Measurements from ENCODE around the gene NPTN.
A peak's percentile ranks its signal among the peaks of the same experiment; 100 is the strongest.
"Not testable (repeated sequence)": the region's sequence is repeated elsewhere in the genome, so short reads cannot be mapped to it uniquely, and the experiment has no call there.

Gene NPTN

DNA sequence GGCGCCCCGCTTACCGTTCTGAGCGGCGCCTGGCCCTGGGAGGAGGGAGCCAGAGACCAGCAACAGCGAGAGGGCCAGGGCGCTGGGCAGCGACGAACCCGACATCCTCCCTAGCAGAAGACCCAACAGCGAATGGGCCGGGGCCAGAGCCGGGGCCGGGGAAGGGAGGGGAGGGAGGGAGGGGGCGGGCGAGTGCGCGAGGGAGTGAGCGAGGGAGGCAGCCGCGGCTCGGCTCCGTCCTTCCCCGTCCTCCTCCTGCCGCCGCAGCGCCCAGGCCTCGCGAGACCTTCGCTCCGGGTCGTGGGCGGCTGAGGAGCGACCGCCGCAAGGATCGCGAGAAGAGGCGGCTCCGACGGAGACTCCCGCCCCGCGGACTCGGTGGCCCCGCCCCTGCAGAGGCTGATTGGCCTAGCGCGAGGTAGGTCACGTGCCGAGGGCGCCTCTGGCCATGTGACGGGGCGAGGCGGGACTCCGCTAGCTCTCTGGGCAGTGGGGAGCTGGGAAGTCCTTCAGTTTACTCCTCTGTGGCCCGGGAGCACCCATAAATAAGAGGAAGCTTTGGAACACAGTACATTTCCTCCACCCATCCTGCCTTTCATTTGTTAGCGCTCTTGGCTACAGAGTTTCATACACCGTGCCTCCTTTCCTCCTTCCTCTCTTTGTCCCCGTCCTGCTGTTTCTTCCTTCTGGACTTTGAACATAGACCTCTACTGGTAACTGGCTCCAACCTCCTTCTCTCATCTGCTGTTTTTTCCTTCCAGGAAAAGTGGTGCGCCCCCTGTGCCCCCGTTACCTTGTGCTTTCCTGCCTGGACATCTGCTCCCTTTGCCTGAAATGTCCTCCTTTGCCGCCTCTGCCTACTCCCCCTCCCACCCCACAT lies at the start of gene NPTN:
Gene NPTN (minus strand): TSS at position 279 of the 880 bp plus-strand sequence. CDS start 174 bp downstream, at position 105.
- DNase-seq (ENCODE audit: low read depth): peak; percentile 78

DNA sequence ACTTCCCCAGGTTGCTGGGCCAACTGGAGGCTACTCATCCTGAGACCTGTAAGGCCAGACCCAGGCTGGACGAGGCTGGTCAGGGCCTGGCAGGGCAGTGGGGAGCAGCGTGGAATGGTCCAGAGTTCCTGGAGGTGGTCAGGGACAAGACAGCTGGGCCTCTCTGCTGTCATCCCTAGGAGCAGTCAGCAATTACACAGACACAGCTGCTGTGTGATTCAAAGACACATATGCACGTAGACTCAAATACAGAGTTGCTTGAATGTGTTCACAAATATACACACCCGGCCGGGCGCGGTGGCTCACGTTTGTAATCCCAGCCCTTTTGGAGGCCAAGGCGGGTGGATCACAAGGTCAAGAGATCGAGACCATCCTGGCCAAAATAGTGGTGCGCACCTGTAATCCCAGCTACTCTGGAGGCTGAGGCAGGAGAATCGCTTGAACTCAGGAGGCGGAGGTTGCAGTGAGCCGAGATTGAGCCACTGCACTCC lies 49.5 kb upstream of the NPTN start:
- DNase-seq (ENCODE audit: low read depth): no peak

DNA sequence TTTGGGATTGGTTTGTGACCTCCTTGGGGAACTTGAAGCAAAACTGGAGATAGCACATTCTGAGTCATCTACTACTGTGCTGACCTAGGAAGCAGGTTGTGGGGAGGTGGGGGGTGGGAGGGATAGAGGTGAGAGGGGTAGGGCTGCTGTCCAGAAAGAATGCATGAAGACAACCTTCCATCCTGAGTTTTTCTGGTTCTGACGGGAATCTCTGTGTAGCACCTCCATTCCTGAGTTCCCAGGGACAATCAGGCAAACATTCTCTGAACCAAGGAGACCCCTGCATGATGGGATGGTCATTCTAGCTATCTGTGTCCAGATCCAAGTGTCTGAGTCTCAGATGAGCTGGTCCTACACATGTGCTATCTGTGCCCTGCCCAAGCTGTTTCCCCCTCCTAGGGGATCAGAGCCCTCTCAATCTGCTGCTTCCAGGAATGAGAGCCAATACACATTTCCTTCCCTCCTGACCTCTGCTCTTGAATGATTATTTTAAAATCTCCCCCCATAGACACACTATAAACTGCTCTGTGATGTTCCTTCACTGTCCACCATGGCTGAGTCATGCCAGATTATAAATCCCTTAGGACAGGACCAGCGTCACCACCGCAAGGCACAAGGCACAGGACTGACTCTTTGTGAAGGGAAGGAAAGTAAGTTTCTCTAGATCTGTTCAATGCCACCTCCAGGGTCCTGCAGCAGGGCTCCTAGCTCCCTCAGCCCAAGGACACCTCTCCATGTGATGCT lies 48.8 kb upstream of the NPTN start:
- DNase-seq (ENCODE audit: low read depth): no peak

DNA sequence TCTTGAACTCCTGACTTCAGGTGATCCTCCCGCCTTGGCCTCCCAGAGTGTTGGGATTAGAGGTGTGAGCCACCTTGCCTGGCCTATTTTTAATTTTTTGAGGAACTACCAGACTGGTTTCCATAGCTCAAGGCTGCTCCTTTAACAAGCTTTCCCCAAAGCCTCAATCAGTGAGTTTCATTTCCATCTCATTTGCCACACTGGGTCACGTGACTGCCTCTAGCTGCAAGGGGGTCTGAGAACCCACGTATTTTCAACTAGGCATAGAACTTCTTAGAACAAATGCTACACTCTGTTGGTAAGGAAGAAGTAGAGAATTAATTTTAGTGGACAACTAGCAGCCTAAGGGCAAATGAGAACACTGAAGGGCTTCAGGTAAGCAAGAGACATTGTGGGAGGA lies 47.9 kb upstream of the NPTN start:
- no peak for DNase-seq (ENCODE audit: low read depth)

DNA sequence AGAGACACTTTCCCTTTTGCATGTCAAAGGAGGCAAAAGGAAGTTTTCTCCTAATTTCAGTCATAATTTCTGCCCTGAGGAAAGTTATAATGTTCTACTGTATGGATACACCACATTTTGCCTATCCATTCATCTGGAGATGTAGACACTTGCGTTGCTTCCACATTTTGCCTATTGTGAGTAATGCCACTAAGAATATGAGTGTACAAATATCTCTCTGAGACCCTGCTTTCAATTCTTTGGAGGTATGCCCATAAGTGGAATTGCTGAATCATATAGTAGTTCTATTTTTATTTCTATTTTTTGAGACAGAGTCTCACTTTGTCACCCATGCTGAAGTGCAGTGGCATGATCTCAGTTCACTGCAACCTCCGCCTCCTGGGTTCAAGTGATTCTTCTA lies 47.4 kb upstream of the NPTN start:
- no peak for DNase-seq (ENCODE audit: low read depth)

DNA sequence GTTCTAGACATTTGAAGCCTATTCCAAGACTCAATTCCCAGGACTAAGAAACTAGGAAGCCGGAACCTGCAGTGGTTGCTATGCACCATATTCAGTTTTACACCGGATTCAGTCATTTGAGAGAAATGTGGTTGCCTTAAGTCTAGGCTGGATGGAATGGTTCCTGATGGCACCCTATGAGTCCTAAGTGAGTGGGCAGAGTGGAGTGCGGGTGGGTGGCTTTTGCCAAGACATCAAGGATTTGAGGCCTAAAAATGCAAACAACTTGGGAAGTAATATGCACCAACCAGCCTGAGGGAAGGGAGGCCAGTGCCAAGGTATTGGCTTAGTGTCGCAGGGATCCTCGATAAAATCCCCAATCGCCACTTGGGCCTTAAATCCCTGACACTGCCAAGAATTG lies 46.8 kb upstream of the NPTN start:
- DNase-seq (ENCODE audit: low read depth): no peak

DNA sequence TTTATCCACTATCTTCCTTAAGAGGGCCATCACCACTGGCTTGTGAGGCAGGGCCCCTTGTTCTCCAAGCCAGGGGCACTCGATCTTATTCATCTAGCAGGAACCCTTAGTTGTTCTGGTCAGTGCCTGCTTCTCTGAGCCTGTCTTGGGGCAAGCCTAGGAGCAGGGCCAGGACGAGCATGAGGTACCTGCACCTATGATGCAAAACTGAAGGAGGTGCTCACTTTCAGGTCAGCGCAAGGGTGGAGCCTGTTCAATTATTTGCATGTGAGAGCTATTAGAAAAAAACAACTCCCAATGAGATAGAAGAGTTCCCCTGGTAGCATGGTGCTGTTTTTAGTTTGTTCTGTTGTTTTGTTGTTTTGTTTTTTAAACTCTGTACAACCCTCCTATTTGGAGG lies 46.0 kb upstream of the NPTN start:
- no peak for DNase-seq (ENCODE audit: low read depth)

DNA sequence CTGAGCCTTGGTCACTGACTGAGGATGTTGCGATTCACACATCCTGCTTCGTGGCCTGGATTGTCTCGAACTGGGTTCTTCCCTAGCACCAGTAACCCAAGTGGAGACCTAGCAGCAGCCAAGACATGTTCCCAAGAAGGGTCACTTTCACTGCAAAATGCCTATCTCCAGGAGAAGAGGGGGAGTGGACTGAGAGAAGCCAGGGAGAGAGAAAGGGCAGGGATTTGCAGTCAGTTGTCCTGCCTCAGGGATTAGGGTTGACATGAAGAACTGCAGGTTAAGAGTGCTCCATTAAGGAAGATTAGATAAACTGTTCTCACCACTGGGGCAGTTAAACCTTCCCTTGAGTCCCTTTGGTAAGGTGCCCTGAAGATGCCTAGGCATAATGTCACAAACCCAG lies 45.3 kb upstream of the NPTN start:
- no peak for DNase-seq (ENCODE audit: low read depth)

DNA sequence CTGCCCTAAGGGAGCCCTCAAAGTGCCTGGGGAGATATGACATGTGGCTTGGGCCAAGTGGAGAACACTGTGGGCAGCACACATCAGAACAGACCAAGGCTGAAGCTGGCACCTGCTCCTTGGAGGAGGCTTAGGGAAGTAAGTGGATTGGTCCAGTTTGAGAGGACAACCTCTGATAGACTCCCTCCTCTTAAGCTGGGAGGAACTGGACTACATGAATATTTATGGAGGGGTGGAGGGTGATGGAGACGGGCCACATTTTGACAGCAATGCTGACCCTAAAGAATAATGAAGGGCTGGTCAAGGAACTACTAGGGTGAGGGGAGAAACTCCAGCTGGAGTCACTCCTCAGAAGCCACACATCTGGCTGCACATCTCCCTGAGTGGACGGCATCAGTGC lies 44.5 kb upstream of the NPTN start:
- DNase-seq (ENCODE audit: low read depth): no peak

DNA sequence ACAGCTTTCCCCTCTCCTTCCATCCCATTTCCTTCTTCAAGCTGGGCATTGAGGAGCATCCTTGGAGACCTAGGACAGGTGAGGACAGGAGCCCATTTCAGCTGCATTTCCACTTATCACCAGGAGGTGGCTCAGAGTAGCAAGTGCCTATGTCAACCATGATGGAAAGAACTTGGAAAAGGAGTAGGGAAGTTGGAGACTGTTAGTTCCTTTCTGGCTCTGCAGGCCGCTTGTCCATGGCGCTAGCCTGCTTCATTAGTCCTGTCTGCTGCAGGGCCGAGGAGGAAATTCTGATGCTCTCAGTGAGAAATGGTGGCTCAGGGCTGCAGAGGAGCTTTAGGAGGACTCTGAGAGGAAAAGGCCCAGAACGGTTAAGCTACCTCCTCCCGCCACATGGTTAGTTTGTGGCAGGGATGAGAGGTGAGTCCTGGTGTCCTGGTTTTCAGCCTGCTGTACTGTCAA lies 44.0 kb upstream of the NPTN start:
- DNase-seq (ENCODE audit: low read depth): no peak

DNA sequence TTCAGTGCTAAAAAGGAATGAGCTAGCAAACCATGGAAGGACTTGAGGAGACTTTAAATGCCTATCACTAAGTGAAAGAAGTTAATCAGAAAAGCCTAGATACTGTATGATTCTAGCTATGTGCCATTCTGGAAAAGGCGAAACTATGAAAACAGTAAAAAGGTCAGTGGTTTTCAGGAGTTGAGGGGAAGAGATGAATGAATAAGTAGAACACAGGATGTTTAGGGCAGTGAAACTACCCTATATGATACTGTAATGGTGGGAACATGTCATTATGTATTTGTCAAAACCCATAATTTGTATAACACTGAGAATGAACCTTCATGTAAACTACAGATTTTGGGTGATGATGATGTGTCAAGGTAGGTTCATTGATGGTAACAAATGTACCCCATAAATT lies 41.4 kb upstream of the NPTN start:
- no peak for DNase-seq (ENCODE audit: low read depth)

DNA sequence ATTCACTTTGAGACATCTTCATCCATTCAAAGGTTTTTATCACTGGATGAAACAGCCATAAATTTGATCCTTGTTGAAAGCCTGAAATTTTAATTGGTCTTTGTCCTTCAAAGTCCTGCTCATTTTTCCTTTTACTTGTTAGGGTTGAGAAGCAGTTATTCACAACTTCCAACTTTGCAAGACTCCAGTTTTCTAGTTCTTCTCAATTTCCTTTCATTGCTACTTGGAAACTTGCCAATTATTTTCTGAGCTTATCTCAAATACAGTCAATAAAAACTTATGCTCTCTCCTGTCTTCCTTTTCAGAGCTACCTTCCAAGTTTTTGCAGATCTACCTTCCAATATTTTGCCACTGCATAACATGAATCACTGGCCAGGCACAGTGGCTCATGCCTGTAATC lies 27.3 kb upstream of the NPTN start:
- DNase-seq (ENCODE audit: low read depth): no peak

DNA sequence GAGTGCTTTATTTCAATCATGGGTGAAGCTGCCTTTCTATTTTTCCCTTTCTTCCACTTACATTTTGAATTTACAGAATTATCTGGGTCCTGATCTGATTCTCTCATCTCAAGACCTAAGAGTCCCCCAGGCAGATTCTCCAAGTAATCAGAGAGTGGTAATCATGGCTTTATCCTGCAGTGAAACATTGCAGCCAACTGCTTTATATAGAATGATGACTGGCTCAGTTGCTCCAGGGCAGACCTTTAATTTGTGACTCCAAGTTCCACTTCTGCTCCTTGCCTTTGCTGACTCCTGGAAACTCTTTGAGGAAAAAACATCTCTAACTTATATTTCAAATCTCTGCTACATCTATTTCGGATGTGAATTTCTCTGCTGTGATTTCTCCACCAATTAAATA lies 25.5 kb upstream of the NPTN start:
- DNase-seq (ENCODE audit: low read depth): no peak

DNA sequence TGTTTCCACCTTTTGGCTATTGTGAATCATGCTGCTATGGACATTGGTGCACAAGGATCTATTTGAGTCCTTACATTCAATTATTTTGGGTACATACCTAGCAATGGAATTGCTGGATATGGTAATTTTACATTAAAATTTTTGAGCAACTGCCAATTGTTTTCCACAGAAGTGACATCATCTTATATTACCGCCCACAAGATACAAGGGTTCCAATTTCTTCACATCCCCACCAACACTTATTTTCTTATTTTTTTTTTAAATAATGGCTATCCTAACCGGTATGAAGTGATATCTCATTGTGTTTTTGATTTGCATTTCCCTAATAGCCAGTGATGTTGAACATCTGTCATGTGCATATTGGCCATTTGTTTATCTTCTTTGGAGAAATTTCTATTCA lies 22.5 kb upstream of the NPTN start:
- no peak for DNase-seq (ENCODE audit: low read depth)

DNA sequence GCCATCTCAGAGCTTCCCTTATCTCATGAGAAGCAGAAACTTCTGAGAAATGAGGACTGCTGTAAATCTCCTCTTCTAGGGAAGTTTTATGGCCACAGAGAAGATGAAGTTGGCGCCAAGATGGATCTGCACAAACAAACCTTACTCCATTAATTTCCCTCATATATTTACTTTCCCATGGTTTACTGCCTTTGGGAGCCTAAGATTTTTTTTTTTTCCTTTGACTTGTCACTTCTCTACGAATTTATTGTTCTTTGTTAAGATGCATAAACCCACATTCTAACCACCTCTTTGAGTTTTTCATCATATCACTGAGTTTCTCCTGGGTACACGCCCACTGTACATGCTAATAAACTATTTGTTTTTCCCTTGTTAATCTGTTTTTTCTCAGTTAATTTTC lies 21.5 kb upstream of the NPTN start:
- DNase-seq (ENCODE audit: low read depth): no peak

DNA sequence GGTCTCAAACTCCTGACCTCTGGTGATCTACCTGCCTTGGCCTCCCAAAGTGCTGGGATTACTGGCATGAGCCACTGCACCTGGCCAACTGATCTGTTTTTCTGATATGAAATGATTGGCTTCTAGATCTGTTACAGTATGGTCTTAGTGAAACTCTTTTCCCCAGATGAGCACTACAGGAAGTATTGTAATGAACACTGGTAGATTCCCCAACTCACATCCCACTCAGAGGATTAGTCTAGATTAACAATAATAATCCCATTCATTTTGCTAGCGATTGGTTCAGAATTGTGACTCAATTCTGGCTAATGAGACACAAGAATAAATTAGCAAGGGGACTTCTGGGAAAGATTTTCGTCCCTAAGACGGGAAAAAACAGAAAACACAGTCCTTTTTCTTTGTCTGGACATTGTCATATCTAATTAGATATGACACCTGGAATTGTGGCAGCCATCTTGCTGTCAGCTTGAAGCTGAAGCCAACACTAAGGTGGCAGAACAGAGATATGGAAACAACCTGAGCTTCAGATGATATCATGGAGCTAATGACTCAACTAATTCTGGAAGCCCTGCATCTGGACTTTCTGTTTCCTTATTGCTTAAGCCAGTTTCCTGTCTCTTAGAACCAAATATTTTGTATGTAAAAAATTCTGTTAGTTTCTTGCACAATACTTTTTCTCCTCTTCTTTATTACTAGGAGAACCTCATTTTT lies 17.4 kb upstream of the NPTN start:
- DNase-seq (ENCODE audit: low read depth): no peak

DNA sequence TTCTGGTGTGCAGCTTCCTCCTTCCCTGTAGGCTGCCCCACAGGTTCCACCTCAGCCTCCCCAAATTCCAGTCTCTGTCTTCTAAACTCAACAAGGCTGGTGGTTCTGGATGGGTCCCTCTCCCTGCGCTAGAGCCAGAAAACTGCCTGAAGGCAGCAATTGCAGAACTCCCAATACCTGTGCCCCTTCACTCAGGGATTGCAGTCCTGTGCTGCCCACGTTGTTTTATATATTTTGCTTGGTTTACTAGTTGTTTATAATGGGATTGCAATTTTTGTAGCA lies 14.8 kb upstream of the NPTN start:
- no peak for DNase-seq (ENCODE audit: low read depth)

DNA sequence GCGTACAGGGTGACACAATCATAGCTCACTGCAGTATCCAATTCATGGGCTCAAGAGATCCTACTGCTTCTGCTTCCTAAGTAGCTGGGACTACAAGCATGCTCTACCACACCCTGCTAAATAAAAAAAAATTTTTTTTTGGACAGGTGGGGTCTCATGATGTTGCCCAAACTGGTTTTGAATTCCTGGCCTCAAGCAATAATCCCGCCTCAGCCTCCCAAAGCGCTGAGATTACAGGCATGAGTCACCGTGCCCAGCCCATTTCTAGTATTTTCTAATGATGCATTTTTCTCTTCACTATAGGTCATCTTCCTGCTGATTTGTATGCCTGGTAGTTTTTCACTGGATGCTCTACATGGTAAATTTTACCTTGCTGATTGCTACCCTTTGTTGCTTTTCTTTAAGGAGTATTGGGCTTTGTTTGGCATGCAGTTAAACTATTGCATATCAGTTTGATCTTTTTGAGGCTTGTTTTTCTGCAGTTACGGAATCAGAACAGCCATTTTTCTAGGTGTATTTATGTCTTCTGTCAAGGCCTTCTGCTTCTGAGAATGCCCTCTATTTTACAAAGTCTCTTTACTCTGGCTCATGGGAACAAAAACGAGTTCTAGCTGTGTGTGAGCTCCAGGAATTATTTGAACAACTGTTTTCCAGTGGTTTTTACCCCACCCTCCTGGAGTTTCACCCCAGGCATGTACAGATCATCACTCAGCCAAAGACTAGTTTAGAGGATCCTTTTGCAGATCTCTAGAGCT lies 14.2 kb upstream of the NPTN start:
- DNase-seq (ENCODE audit: low read depth): no peak

DNA sequence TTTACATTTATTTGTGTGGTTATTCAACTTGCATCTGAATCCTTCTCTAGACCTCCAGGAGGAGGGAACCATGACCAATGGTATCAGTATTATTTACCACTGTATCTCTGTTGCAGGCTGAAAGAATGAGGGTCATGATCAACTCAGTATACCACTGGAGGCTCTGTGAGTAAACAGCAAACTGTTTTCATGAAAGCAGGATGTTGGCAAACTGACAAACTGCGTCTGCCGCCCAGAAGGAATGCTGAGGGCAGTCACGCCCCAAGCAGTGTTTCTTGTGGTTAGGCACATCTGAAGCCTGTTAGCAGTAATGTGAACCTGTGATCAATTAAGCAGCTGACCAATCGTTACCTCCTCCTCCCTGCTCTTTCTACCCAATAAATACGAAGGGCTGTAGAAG lies 6.3 kb upstream of the NPTN start:
- not testable (repeated sequence) for DNase-seq (ENCODE audit: low read depth)

DNA sequence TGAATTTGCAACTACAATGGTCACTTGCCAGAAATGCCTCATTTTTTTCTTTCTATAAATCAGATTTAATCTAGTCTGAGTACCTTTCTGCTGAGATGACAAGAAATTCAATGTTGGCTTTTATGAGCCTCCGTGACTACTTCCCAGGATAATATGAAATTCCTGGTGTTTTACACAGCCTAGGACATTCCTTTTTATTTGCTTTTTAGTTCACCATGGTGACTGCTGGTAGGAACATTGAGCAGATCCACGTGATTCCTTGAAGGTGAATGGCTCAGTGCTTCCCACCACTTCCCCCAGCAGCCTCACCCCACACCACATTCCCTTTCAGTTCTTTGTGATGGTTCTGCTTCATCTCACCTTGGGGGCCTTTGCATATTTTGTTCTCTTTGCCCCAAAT lies 4.3 kb upstream of the NPTN start:
- no peak for DNase-seq (ENCODE audit: low read depth)

DNA sequence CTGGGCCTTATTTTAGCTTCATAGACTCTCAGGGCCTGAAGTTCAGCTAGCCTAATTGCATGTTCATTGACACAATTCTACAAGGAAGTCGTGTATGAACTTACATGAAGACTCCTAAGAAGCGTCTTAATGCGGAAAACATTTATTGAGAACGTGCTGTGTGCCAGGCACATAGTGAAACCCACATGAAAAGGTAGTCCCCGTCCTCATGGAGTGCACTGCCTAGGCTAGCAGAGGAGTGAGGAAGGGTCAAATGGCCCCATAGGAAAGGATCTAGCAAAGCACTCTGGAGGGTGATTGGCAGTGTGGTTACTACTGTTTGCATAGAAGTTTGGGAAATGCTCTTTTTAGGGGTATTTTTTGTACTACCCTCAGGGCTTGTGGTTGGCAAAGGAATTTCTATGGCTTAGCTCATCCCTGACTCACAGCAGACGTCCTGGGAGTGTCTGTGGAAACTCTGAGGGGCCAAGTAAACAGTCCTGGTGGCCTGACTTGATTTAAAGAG lies 854 bp upstream of the NPTN start:
- DNase-seq (ENCODE audit: low read depth): peak; percentile 79

DNA sequence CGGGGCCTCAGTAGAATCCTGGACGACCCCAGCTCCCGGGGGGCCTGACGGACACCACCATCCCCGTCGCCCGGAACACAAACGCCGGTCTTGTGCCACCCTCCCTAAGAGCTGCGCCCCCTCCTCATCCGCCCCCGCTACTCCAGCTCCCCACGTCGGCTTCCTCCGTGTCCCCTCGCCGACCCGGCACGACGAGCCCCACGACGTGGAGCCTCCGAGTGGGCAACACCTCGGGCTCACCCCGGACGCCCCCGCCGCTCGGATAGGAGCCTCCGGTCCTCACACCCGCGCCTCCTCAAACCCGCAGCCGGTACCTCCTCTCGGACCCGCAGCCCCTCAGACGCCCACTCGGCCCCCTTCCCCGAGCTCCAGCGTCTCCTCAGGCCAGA lies 525 bp downstream of the NPTN start:
- no peak for DNase-seq (ENCODE audit: low read depth)

Measured in non-pigmented ciliary epithelial cell (primary cell).